GM12872 (cell line): ENCODE data around the gene HCN1.

Experiments used
- TF ChIP-seq, protein P1 (sequence below): IDR thresholded peaks from 3 replicates; pipeline ENCODE4 v1.5.1; 2011; ENCODE audit warnings: low read depth, mild to moderate bottlenecking, low read length, moderate library complexity; ENCODE audit not compliant: insufficient read depth

HCN1 gene

GRCh38 chr5:45417285-45417998, 278.7 kb downstream of the HCN1 start:
- TF ChIP-seq, protein P1, sequence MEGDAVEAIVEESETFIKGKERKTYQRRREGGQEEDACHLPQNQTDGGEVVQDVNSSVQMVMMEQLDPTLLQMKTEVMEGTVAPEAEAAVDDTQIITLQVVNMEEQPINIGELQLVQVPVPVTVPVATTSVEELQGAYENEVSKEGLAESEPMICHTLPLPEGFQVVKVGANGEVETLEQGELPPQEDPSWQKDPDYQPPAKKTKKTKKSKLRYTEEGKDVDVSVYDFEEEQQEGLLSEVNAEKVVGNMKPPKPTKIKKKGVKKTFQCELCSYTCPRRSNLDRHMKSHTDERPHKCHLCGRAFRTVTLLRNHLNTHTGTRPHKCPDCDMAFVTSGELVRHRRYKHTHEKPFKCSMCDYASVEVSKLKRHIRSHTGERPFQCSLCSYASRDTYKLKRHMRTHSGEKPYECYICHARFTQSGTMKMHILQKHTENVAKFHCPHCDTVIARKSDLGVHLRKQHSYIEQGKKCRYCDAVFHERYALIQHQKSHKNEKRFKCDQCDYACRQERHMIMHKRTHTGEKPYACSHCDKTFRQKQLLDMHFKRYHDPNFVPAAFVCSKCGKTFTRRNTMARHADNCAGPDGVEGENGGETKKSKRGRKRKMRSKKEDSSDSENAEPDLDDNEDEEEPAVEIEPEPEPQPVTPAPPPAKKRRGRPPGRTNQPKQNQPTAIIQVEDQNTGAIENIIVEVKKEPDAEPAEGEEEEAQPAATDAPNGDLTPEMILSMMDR = no peak

DNA sequence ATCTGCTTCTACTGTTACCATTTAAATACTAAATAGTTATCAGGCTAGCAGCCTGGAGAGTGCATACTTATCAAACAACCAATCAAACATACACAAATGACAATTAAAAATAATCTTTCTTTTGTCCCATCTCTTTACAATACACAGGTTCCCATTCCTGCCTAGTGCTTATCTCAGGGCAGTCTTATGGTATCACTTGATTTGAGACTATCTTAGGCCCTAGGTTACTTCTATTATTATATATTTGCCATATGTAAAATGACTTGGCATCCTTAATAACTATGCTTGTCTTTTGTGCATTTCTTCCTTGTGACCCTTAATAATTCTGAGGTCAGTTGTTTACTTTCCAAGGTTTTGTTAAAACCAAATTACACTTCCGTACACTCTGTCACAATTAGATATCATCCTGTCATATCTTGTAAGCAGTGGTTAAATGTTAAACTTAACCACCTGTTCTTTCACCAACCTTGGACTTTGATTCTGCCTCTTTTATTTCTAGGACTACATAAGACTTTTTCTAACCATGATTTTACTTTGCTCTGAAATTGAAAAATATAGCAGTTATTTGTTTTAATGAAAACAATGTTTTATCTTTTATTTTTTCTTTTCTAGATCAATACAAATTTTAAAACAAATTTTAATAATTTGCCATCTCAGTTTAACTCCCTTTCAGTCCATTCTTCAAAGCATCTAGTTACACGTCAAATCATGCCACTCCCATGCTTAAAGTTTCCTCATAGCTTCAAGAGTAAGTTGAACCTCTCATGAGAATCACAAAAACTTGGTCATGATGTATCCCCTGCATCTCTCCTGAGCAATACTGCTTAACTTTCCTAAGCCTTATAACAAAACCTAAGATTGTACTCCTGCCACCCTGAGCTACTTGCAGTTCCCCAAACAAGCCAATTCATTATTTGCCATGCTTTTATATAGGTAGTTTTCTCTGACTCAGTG, 281.3 kb downstream of the HCN1 start:
- TF ChIP-seq, protein P1 = no peak

DNA sequence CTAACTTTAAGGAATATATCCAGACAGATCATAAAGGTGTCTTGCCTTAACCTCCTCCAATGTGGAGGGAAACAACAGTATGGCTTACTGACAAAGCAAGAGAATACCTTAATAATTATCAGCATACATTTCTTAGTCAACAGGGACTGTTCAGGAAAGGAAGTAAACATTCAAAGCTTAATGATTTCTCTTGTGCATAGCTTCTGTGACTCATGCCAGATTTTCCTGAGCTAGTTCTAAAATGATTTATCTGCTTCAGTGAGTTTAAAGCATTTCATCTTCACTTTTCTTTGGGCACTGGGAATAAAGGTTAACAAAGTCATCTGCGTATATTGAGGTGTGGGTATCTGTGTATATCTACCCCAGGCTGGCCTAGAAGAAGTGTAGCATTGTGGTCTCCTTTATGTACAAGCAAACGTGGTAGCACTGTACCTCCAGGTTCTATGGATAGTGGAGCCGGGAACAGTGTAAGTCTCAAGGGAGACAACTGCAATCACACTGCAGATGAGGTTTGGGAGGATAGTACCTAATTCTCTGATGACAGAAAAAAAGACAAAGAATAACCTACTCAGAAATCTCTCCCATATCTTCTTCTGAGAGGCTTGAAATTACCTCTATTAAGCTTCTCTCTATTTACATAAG, 284.1 kb downstream of the HCN1 start:
- TF ChIP-seq, protein P1 = no peak

GRCh38 chr5:45410304-45410995, 285.7 kb downstream of the HCN1 start:
- TF ChIP-seq, protein P1 = no peak

GRCh38 chr5:45408067-45408466, 288.1 kb downstream of the HCN1 start:
- TF ChIP-seq, protein P1 = no peak

- TF ChIP-seq, protein P1 = no peak
Observed at GRCh38 chr5:45402804-45403455, 293.2 kb downstream of the HCN1 start.
